ENCODE results near the gene FXYD4.

FXYD4 gene

GRCh38 chr10:43347997-43348396 is 23.4 kb upstream of the FXYD4 start:
- DNase-seq: no peak

GRCh38 chr10:43348511-43349312 is 22.7 kb upstream of the FXYD4 start:
- peak; percentile 89 for DNase-seq

GRCh38 chr10:43350156-43350555 is 21.3 kb upstream of the FXYD4 start:
- DNase-seq: no peak

GRCh38 chr10:43350686-43351085 is 20.8 kb upstream of the FXYD4 start:
- no peak for DNase-seq

GRCh38 chr10:43351301-43351700 is 20.1 kb upstream of the FXYD4 start:
- no peak for DNase-seq

GRCh38 chr10:43352951-43353350 is 18.5 kb upstream of the FXYD4 start:
- DNase-seq: no peak

GRCh38 chr10:43353495-43354329 is 17.7 kb upstream of the FXYD4 start:
- no peak for DNase-seq

GRCh38 chr10:43354330-43354635 is 17.2 kb upstream of the FXYD4 start:
- DNase-seq: no peak

- DNase-seq: no peak
These were observed 16.5 kb upstream of the FXYD4 start for GRCh38 chr10:43354879-43355380.

- no peak for DNase-seq
These were observed 15.6 kb upstream of the FXYD4 start for GRCh38 chr10:43355749-43356371.

- DNase-seq: no peak
These were observed 11.3 kb upstream of the FXYD4 start for GRCh38 chr10:43360086-43360485.

- peak; percentile 26 for DNase-seq
These were observed 9.8 kb upstream of the FXYD4 start for GRCh38 chr10:43361547-43362190.

- DNase-seq: peak; percentile 98
These were observed 9.1 kb upstream of the FXYD4 start for GRCh38 chr10:43362191-43362839.

GRCh38 chr10:43365001-43365400 is 6.4 kb upstream of the FXYD4 start:
- no peak for DNase-seq

GRCh38 chr10:43369921-43370320 is 1.5 kb upstream of the FXYD4 start:
- no peak for DNase-seq

- DNase-seq: no peak
These were observed 693 bp upstream of the FXYD4 start for GRCh38 chr10:43370671-43371215.

- DNase-seq: no peak
These were observed 1.4 kb downstream of the FXYD4 start for GRCh38 chr10:43372765-43373361.

GRCh38 chr10:43373461-43373860 is 2.0 kb downstream of the FXYD4 start:
- no peak for DNase-seq

- DNase-seq: no peak
These were observed 2.8 kb downstream of the FXYD4 start for GRCh38 chr10:43374194-43374593.

GRCh38 chr10:43375401-43376020 is 4.1 kb downstream of the FXYD4 start:
- DNase-seq: no peak

GRCh38 chr10:43376046-43376635 is 4.7 kb downstream of the FXYD4 start:
- no peak for DNase-seq

All from CD4-positive, alpha-beta T cell treated with Interleukin-21 for 1 hour (primary cell).